Suprapubic skin (tissue), 3 donors: ENCODE data around the gene JSRP1.

ENCODE experiments used
- POLR2A ChIP-seq, 2 donors: fragments of 450-650 bp; IDR thresholded peaks; one replicate each; pipeline ENCODE4 v1.6.1; 2017; ENCODE audit warnings: antibody characterized with exemption in 2 of 2, mild to moderate bottlenecking in 2 of 2, moderate library complexity in 2 of 2
- TF ChIP-seq, protein P1 (sequence below), 2 donors: fragments of 200-600 bp in 1 of 2; fragments of 450-650 bp in 1 of 2; sonication (generic) in 1 of 2; IDR thresholded peaks; one replicate each; pipeline ENCODE4 v1.5.1; 2016 to 2019; ENCODE audit warnings: antibody characterized with exemption in 2 of 2, mild to moderate bottlenecking in 1 of 2, moderate library complexity in 1 of 2

- TF ChIP-seq, protein P1, sequence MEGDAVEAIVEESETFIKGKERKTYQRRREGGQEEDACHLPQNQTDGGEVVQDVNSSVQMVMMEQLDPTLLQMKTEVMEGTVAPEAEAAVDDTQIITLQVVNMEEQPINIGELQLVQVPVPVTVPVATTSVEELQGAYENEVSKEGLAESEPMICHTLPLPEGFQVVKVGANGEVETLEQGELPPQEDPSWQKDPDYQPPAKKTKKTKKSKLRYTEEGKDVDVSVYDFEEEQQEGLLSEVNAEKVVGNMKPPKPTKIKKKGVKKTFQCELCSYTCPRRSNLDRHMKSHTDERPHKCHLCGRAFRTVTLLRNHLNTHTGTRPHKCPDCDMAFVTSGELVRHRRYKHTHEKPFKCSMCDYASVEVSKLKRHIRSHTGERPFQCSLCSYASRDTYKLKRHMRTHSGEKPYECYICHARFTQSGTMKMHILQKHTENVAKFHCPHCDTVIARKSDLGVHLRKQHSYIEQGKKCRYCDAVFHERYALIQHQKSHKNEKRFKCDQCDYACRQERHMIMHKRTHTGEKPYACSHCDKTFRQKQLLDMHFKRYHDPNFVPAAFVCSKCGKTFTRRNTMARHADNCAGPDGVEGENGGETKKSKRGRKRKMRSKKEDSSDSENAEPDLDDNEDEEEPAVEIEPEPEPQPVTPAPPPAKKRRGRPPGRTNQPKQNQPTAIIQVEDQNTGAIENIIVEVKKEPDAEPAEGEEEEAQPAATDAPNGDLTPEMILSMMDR (IDR thresholded peaks at IDR 0.05): no peak
- no peak for TF ChIP-seq POLR2A (IDR thresholded peaks at IDR 0.05)
Observed at GRCh38 chr19:2249880-2250765, 6.1 kb downstream of the JSRP1 start.
